PC-3 (cell line): ENCODE results near the gene CEP83.

Experiments used
- EZH2 ChIP-seq: fragments of 300-600 bp; sonication (generic); IDR thresholded peaks from one replicate; pipeline ENCODE4 v1.6.1; 2017; ENCODE audit warnings: antibody characterized with exemption, mild to moderate bottlenecking, low read length; ENCODE audit not compliant: unreplicated experiment
- EZH2phosphoT487 ChIP-seq: fragments of 300-600 bp; sonication (generic); IDR thresholded peaks from 2 replicates; pipeline ENCODE4 v1.6.1; 2018; ENCODE audit warnings: mild to moderate bottlenecking, antibody characterized with exemption, low read length, borderline replicate concordance
- TF ChIP-seq, protein P1 (sequence below): fragments of 300-600 bp; sonication (generic); conservative IDR thresholded peaks from 2 replicates; pipeline ENCODE4 v1.5.1; 2017; ENCODE audit warnings: antibody characterized with exemption, low read depth, mild to moderate bottlenecking, low read length

- TF ChIP-seq, protein P1, sequence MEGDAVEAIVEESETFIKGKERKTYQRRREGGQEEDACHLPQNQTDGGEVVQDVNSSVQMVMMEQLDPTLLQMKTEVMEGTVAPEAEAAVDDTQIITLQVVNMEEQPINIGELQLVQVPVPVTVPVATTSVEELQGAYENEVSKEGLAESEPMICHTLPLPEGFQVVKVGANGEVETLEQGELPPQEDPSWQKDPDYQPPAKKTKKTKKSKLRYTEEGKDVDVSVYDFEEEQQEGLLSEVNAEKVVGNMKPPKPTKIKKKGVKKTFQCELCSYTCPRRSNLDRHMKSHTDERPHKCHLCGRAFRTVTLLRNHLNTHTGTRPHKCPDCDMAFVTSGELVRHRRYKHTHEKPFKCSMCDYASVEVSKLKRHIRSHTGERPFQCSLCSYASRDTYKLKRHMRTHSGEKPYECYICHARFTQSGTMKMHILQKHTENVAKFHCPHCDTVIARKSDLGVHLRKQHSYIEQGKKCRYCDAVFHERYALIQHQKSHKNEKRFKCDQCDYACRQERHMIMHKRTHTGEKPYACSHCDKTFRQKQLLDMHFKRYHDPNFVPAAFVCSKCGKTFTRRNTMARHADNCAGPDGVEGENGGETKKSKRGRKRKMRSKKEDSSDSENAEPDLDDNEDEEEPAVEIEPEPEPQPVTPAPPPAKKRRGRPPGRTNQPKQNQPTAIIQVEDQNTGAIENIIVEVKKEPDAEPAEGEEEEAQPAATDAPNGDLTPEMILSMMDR: no peak
- no peak for TF ChIP-seq EZH2
- no peak for TF ChIP-seq EZH2phosphoT487
Observed at GRCh38 chr12:94309373-94309772, 150.3 kb downstream of the CEP83 start.
